CD4-positive, alpha-beta T cell treated with Interleukin-4 for 4 hours (primary cell): ENCODE measurements around the gene PTPDC1.

Experiments used
- DNase-seq: peaks from one replicate; pipeline ENCODE4 v3.0.0-alpha.2; 2020

The PTPDC1 gene

GRCh38 chr9:94145640-94146039, 61.4 kb downstream of the PTPDC1 start:
- DNase-seq = no peak

GRCh38 chr9:94147776-94148175, 63.5 kb downstream of the PTPDC1 start:
- DNase-seq = no peak

- DNase-seq = no peak
Observed at GRCh38 chr9:94148419-94148818, 64.2 kb downstream of the PTPDC1 start.

GRCh38 chr9:94149696-94150095, 65.4 kb downstream of the PTPDC1 start:
- no peak for DNase-seq

GRCh38 chr9:94150279-94150828, 66.1 kb downstream of the PTPDC1 start:
- no peak for DNase-seq

DNA sequence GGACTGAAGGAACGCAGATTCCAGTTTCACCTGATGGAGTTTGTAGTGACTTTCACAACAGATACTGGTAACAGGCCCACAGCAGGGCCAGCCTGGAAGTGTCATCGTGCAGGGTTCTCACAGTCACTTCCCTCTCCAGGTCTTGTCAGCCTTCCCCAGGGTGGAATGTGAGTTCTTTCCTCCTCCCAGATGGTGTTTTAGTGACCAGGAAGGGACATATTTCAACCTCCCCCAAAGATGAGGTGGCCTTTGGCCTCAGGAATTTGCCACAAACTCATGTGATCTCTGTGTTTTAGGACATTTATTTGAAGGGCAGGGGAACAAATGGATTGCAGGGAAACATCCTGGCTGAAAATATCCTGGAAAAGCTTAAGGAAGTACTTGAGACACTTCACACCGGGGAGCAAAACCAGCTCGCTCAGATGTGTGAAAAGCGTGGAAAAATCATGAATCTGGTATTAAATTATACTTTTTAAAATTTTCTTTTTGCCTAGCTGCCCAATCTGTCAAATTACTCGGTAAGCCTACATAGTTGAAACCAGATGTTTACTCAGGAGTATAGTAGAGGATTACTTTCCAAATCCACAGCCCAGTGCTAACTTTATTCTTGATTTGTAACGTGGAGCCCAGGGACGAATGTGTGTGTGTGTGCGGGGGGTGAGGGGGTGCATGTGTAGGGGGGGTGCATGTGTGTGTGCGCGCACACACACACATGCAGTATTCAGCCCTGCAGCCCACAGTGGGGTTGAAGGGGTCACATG, 66.8 kb downstream of the PTPDC1 start:
- DNase-seq = no peak

GRCh38 chr9:94153905-94154304, 69.6 kb downstream of the PTPDC1 start:
- DNase-seq = no peak

DNA sequence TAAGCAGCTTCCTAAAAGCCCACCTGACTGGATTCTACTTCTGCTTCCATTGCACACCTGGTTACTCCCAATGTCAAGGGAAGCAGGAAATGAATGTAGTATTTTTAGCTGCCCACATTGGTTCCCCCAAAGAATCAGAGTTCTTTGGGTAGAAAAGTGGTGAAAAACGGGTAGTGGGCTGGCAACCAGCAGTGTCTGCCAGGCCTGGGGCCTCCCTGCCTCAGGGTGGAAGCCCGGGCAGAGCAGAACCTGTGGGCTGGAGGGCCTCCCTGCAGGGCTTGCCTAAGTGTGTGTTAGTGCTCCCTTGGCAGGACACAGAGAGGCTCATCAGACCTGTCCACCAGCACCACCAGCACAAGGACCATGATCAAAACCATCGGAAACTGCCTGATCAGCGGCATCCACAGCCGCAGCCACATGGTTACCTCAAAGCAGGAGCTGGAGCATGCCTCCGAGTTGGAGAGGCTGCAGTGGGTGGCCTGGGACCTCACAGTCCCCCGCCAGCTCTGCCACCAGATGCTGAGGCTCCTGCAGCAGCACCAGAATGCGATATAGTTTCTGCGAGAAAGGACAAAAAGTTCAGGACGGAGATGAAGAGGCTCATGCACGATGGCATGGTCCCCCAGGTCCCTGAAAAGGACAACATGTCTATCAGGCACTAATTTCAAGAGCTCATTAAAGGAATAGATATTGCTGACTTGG, 72.2 kb downstream of the PTPDC1 start:
- DNase-seq = no peak

- DNase-seq = no peak
Observed at GRCh38 chr9:94157050-94157801, 73.0 kb downstream of the PTPDC1 start.
